ENCODE measurements around the gene SLC9B1.

DNA sequence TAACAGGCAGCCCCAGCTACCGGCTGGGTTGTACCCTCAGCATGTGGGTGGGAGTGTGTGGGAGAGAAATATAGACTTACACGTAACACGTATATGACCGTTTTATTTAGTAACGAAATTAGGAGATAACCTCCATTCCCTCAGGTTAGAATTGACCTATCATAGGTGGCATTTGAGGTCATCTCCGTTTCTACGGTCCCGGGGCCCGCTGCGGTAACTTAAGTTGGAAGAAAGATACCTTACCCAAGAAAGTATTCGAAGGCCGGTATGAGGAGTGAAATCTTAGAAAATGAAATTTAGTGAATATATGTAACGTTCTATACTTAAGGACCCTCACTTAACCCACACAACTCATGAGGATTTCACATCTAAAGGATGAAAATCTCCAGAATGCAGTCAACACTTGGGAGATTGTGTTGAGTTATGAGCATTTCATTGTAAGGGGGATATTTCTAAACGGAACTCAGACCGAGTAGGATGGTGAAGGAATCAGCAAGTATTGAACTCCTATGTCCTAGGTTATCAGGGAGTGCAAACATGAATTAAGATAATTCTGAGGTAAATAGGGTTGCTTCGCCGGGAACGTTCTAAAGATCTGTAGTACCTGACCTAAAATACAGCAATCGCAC is 149.8 kb downstream of the SLC9B1 start:
- TF ChIP-seq, protein P1, sequence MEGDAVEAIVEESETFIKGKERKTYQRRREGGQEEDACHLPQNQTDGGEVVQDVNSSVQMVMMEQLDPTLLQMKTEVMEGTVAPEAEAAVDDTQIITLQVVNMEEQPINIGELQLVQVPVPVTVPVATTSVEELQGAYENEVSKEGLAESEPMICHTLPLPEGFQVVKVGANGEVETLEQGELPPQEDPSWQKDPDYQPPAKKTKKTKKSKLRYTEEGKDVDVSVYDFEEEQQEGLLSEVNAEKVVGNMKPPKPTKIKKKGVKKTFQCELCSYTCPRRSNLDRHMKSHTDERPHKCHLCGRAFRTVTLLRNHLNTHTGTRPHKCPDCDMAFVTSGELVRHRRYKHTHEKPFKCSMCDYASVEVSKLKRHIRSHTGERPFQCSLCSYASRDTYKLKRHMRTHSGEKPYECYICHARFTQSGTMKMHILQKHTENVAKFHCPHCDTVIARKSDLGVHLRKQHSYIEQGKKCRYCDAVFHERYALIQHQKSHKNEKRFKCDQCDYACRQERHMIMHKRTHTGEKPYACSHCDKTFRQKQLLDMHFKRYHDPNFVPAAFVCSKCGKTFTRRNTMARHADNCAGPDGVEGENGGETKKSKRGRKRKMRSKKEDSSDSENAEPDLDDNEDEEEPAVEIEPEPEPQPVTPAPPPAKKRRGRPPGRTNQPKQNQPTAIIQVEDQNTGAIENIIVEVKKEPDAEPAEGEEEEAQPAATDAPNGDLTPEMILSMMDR (IDR thresholded peaks at IDR 0.05; ENCODE audit: insufficient read depth, low read length, poor library complexity, severe bottlenecking), result no peak
- TF ChIP-seq EZH2phosphoT487 (conservative IDR thresholded peaks at IDR 0.05; ENCODE audit: low read length), result no peak
